HEK293 (cell line): Measurements from ENCODE around the gene MAPKAP1.

Experiments used
- CTCF ChIA-PET: fragments of 350-600 bp; formaldehyde crosslinking; extraction: SDS; loops from one replicate; lab custom pipeline; 2021; ENCODE audit warnings: antibody characterized with exemption; lab: Yijun Ruan, JAX
- POLR2A ChIA-PET: fragments of 300-600 bp; formaldehyde crosslinking; extraction: SDS; loops from one replicate; lab custom pipeline; 2020; ENCODE audit warnings: antibody characterized with exemption, inconsistent platforms; lab: Yijun Ruan, JAX
- H3K27ac ChIP-seq: fragments of 200-500 bp; sonication (Bioruptor generic); 2 replicates; pipeline ENCODE4 v1.5.1; 2014; ENCODE audit warnings: low read depth, low read length, control low read depth, inconsistent platforms; ENCODE audit errors: extremely low read depth
- H3K36me3 ChIP-seq, 2 experiments: fragments of 200-500 bp in 1 of 2; sonication (Bioruptor generic) in 1 of 2; 1 replicate in 1 of 2; 2 replicates in 1 of 2; pipeline ENCODE4 v1.5.1; 2014 to 2017; ENCODE audit warnings: inconsistent platforms in 2 of 2, low read length in 2 of 2; ENCODE audit not compliant: control insufficient read depth in 2 of 2, insufficient read depth in 1 of 2
- H3K4me1 ChIP-seq: fragments of 200-500 bp; sonication (Bioruptor generic); 2 replicates; pipeline ENCODE4 v1.5.1; 2014; ENCODE audit warnings: mild to moderate bottlenecking, low read length, inconsistent platforms; ENCODE audit not compliant: control insufficient read depth, insufficient read depth
- H3K4me3 ChIP-seq: 2 replicates; pipeline ENCODE4 v1.5.1; 2011; ENCODE audit warnings: low read depth, mild to moderate bottlenecking, control low read depth, low read length, moderate library complexity
- H3K9me3 ChIP-seq: fragments of 200-500 bp; sonication (Bioruptor generic); 2 replicates; pipeline ENCODE4 v1.5.1; 2014; ENCODE audit warnings: low read depth, low read length, inconsistent platforms; ENCODE audit not compliant: control insufficient read depth, insufficient read depth
- ATF2 ChIP-seq: fragments of 450-650 bp; formaldehyde crosslinking; IDR thresholded peaks from 2 replicates; pipeline ENCODE4 v1.5.1; 2016; ENCODE audit warnings: missing biosample characterization, missing genetic modification characterization, low read depth
- BCL11B ChIP-seq: fragments of 450-650 bp; formaldehyde crosslinking; IDR thresholded peaks from 2 replicates; pipeline ENCODE4 v1.5.1; 2016; ENCODE audit warnings: low read depth, missing biosample characterization, missing genetic modification characterization
- REPIN1 ChIP-seq: fragments of 450-650 bp; formaldehyde crosslinking; IDR thresholded peaks from 2 replicates; pipeline ENCODE4 v1.5.1; 2017; ENCODE audit warnings: missing biosample characterization, missing genetic modification characterization, low read depth
- SP3 ChIP-seq: fragments of 450-650 bp; formaldehyde crosslinking; IDR thresholded peaks from 2 replicates; pipeline ENCODE4 v1.5.1; 2016; ENCODE audit warnings: missing biosample characterization, missing genetic modification characterization
- ZBTB7A ChIP-seq: fragments of 450-650 bp; formaldehyde crosslinking; IDR thresholded peaks from 2 replicates; pipeline ENCODE4 v1.5.1; 2016; ENCODE audit warnings: low read depth, missing biosample characterization, missing genetic modification characterization
- ZFP3 ChIP-seq: fragments of 450-650 bp; formaldehyde crosslinking; IDR thresholded peaks from 2 replicates; pipeline ENCODE4 v1.5.1; 2016; ENCODE audit warnings: low read depth, missing biosample characterization, missing genetic modification characterization
- ZNF121 ChIP-seq: fragments of 450-650 bp; formaldehyde crosslinking; IDR thresholded peaks from 2 replicates; pipeline ENCODE4 v1.5.1; 2016; ENCODE audit warnings: missing biosample characterization, missing genetic modification characterization
- ZNF132 ChIP-seq: fragments of 450-650 bp; formaldehyde crosslinking; IDR thresholded peaks from 2 replicates; pipeline ENCODE4 v1.5.1; 2017; ENCODE audit warnings: missing biosample characterization, missing genetic modification characterization, borderline replicate concordance
- ZNF146 ChIP-seq: fragments of 450-650 bp; formaldehyde crosslinking; IDR thresholded peaks from 2 replicates; pipeline ENCODE4 v1.5.1; 2016; ENCODE audit warnings: missing biosample characterization, missing genetic modification characterization
- ZNF174 ChIP-seq: fragments of 450-650 bp; formaldehyde crosslinking; IDR thresholded peaks from 2 replicates; pipeline ENCODE4 v1.5.0; 2017; ENCODE audit warnings: missing biosample characterization, mild to moderate bottlenecking, missing genetic modification characterization
- ZNF341 ChIP-seq: fragments of 450-650 bp; formaldehyde crosslinking; IDR thresholded peaks from 2 replicates; pipeline ENCODE4; 2016; ENCODE audit warnings: low read depth, missing biosample characterization, missing genetic modification characterization
- ZNF416 ChIP-seq: fragments of 450-650 bp; formaldehyde crosslinking; IDR thresholded peaks from 2 replicates; pipeline ENCODE4 v1.5.1; 2016; ENCODE audit warnings: missing biosample characterization, missing genetic modification characterization
- ZNF639 ChIP-seq: fragments of 450-650 bp; formaldehyde crosslinking; IDR thresholded peaks from 2 replicates; pipeline ENCODE4 v1.5.1; 2016; ENCODE audit warnings: missing biosample characterization, missing genetic modification characterization
- ZNF692 ChIP-seq: fragments of 450-650 bp; formaldehyde crosslinking; IDR thresholded peaks from 2 replicates; pipeline ENCODE4 v1.5.1; 2016; ENCODE audit warnings: missing biosample characterization, missing genetic modification characterization
- ZNF76 ChIP-seq: fragments of 450-650 bp; formaldehyde crosslinking; IDR thresholded peaks from 2 replicates; pipeline ENCODE4; 2016; ENCODE audit warnings: low read depth, missing biosample characterization, missing genetic modification characterization, borderline replicate concordance
- TF ChIP-seq, protein P1 (sequence below): fragments of 450-650 bp; IDR thresholded peaks from 2 replicates; pipeline ENCODE4 v1.5.1; 2018; ENCODE audit warnings: missing biosample characterization, missing genetic modification characterization
- TF ChIP-seq, protein P2 (sequence below): fragments of 450-650 bp; formaldehyde crosslinking; optimal IDR thresholded peaks from 2 replicates; pipeline ENCODE3; 2016; ENCODE audit warnings: missing biosample characterization, mild to moderate bottlenecking, missing genetic modification characterization

MAPKAP1 gene

DNA sequence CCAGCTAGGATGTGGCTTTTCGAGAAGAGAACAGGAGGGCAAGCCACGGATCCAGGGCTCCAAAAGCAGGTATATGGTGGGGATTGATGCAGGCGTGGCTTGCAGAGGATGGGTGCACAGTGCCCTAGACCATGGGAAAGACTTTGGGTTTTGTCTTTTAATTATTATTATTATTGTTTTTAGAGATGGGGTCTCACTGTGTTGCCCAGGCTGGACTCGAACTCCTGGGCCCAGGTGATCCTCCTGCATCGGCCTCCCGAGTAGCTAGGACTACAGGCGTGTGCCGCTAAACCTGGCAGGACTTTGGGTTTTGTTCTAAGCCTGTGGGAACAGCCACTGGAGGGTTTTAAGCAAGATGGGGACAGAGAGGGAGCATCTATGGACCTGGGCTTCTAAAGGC, 293.4 kb downstream of the MAPKAP1 start:
- no peaks in the 10 kb centered on the region for H3K36me3 ChIP-seq
- H3K4me3 ChIP-seq, result no peak overlapping the region
- no peaks in the 10 kb centered on the region for H3K9me3 ChIP-seq
- H3K4me1 ChIP-seq, result no peaks in the 10 kb centered on the region
- ChIA-PET POLR2A (no interaction called here), CTCF (interaction anchor here (0.6 to 1.0 kb wide), 2 partner anchors 11 to 476 kb away, joined by 3 read pairs; no protein-coding TSS in a partner anchor)
- TF ChIP-seq ZNF174 (tag by site-specific recombination) (no peak), ZNF416 (no peak), BCL11B (tag by site-specific recombination) (no peak), ATF2 (no peak), ZNF121 (tag by site-specific recombination) (peak; percentile 66), ZFP3 (tag by site-specific recombination) (no peak), ZNF639 (tag by site-specific recombination) (no peak), ZNF341 (tag by site-specific recombination) (no peak)
- H3K27ac ChIP-seq, result no peak overlapping the region

GRCh38 chr9:125412166-125412565, 294.8 kb downstream of the MAPKAP1 start:
- TF ChIP-seq REPIN1 (no peak), ZNF692 (no peak), SP3 (tag by site-specific recombination) (no peak), ZNF76 (tag by site-specific recombination) (no peak), ZBTB7A (tag by site-specific recombination) (no peak), ZNF132 (no peak), ZNF146 (no peak)
- TF ChIP-seq, protein P1, sequence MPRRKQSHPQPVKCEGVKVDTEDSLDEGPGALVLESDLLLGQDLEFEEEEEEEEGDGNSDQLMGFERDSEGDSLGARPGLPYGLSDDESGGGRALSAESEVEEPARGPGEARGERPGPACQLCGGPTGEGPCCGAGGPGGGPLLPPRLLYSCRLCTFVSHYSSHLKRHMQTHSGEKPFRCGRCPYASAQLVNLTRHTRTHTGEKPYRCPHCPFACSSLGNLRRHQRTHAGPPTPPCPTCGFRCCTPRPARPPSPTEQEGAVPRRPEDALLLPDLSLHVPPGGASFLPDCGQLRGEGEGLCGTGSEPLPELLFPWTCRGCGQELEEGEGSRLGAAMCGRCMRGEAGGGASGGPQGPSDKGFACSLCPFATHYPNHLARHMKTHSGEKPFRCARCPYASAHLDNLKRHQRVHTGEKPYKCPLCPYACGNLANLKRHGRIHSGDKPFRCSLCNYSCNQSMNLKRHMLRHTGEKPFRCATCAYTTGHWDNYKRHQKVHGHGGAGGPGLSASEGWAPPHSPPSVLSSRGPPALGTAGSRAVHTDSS (tag by site-specific recombination), result no peak
- TF ChIP-seq, protein P2, sequence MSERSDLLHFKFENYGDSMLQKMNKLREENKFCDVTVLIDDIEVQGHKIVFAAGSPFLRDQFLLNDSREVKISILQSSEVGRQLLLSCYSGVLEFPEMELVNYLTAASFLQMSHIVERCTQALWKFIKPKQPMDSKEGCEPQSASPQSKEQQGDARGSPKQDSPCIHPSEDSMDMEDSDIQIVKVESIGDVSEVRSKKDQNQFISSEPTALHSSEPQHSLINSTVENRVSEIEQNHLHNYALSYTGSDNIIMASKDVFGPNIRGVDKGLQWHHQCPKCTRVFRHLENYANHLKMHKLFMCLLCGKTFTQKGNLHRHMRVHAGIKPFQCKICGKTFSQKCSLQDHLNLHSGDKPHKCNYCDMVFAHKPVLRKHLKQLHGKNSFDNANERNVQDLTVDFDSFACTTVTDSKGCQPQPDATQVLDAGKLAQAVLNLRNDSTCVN (tag by site-specific recombination), result no peak
- ChIA-PET CTCF (interaction anchor here (1.1 to 1.7 kb wide), 2 partner anchors 820 to 1079 kb away, joined by 3 to 4 read pairs; no protein-coding TSS in a partner anchor), POLR2A (no interaction called here)
- Histone ChIP-seq H3K27ac (no peak overlapping the region), H3K4me3 (no peak overlapping the region), H3K9me3 (no peaks in the 10 kb centered on the region), H3K4me1 (no peaks in the 10 kb centered on the region), H3K36me3 (no peaks in the 10 kb centered on the region)
